Measurements from ENCODE around the gene TMEM30B.

- TF ChIP-seq SUZ12 (IDR thresholded peaks at IDR 0.05; ENCODE audit: extremely low read depth, insufficient read depth, insufficient read length) (no peak), ZNF274 (IDR thresholded peaks at IDR 0.05; ENCODE audit: low read depth, low read length) (no peak)
These were observed 34.4 kb downstream of the TMEM30B start for GRCh38 chr14:61246721-61247120.

Data from NT2/D1 (cell line).